Right ventricle myocardium inferior (tissue), 1 donor: ENCODE measurements around the gene SLC7A6. TPM values are rescaled to one million over a fixed set of nuclear protein-coding genes. Genes with fewer than 3 reads are reported as not detected.

Experiments used
- ATAC-seq: fragments of 200-7000 bp; cut with Tn5 transposase; one replicate; pipeline ENCODE4 v1.9.1; 2020; ENCODE audit warnings: mild to moderate bottlenecking, moderate library complexity
- DNase-seq: peaks from one replicate; pipeline ENCODE4 v3.0.0; 2021; ENCODE audit errors: missing footprints
- intact Hi-C: fragments of 100-400 bp; cut with DNase I; formaldehyde crosslinking; loops from one replicate; pipeline ENCODE4 v1.11.0; 2022
- total RNA-seq: library from RNA; stranded (reverse); fragmentation: NEBNext Ultra II Directional; extraction: Animal tissue kit (Norgen Biotek cat#: 25700); gene quantifications from one replicate; pipeline ENCODE4 v1.2.1, GENCODE V29; 2021
- donor health status: DM: no; HTN: yes; CAD: no; lungs with severe emphysema.

SLC7A6 gene
- total RNA-seq, 1 donor from 2014 or later = 33.7 TPM

GRCh38 chr16:68289621-68290329 lies 25.4 kb downstream of the SLC7A6 start:
- DNase-seq = no peak
- intact Hi-C loops = no loop called here
- no peak for ATAC-seq

GRCh38 chr16:68290450-68290849 lies 26.1 kb downstream of the SLC7A6 start:
- DNase-seq = no peak
- intact Hi-C loops = no loop called here

GRCh38 chr16:68291227-68291626 lies 26.9 kb downstream of the SLC7A6 start:
- ATAC-seq (no peak), DNase-seq (no peak)
- intact Hi-C loops = no loop called here

More at GRCh38 chr16:68290450-68290849, 26.1 kb downstream of the SLC7A6 start:
- no peak for ATAC-seq

GRCh38 chr16:68292425-68292824 lies 28.1 kb downstream of the SLC7A6 start:
- intact Hi-C loops = no loop called here
- no peak for ATAC-seq
- DNase-seq = no peak

- ATAC-seq (peak; percentile 56), DNase-seq (no peak)
- intact Hi-C loops = loop anchor here (5.0 kb wide), 1 partner anchor 34 kb away; the partner anchor contains the start of gene SLC7A6
Measured at GRCh38 chr16:68296291-68296690, 32.0 kb downstream of the SLC7A6 start.

DNA sequence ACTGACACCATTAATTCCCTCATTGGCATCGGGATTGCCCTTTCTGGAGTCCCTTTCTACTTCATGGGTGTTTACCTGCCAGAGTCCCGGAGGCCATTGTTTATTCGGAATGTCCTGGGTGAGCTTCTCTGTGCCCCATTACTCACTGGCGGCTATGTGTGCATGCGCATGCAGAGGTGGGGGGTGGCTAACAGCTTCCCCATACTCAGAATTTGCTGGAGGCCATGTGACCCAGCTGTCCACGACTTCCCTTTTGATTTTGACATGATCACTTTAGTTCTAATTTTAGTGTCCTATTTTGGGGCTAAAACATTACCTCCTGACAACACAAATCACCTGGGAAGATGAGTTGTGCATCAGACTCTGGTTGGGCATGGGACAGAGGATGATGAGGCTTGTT lies 32.4 kb downstream of the SLC7A6 start:
- DNase-seq (no peak), ATAC-seq (no peak)
- intact Hi-C loops = loop anchor here (5.0 kb wide), 1 partner anchor 34 kb away; the partner anchor contains the start of gene SLC7A6

DNA sequence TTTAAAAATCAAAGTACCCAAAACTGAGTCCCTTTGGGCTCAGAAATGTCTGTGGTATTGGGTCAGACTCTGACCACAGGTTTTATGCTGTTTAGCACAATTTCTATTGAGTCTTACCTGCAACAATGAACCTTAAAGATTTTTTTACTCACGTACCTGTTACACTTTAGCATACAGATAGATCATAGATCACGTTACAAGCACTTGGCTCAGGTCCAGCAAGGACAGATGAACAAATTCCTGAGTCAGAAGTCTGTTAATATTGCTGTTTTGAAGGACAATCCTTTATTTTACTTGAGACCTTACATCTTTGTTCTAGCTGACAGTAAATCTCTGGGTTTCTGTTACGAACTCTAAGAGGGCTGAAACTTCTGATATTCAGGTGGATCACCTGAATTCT lies 33.6 kb downstream of the SLC7A6 start:
- ATAC-seq = no peak
- intact Hi-C loops = loop anchor here (5.0 kb wide), 1 partner anchor 36 kb away; the partner anchor contains the start of gene SLC7A6
- DNase-seq = no peak

GRCh38 chr16:68298312-68298711 lies 34.0 kb downstream of the SLC7A6 start:
- intact Hi-C loops = loop anchor here (5.0 kb wide), 1 partner anchor 36 kb away; the partner anchor contains the start of gene SLC7A6
- no peak for ATAC-seq

GRCh38 chr16:68298907-68299561 lies 34.7 kb downstream of the SLC7A6 start:
- intact Hi-C loops = loop anchor here (5.0 kb wide), 1 partner anchor 37 kb away; the partner anchor contains the start of gene SLC7A6
- ATAC-seq = peak; percentile 33
- DNase-seq = no peak

More at GRCh38 chr16:68298312-68298711, 34.0 kb downstream of the SLC7A6 start:
- no peak for DNase-seq

DNA sequence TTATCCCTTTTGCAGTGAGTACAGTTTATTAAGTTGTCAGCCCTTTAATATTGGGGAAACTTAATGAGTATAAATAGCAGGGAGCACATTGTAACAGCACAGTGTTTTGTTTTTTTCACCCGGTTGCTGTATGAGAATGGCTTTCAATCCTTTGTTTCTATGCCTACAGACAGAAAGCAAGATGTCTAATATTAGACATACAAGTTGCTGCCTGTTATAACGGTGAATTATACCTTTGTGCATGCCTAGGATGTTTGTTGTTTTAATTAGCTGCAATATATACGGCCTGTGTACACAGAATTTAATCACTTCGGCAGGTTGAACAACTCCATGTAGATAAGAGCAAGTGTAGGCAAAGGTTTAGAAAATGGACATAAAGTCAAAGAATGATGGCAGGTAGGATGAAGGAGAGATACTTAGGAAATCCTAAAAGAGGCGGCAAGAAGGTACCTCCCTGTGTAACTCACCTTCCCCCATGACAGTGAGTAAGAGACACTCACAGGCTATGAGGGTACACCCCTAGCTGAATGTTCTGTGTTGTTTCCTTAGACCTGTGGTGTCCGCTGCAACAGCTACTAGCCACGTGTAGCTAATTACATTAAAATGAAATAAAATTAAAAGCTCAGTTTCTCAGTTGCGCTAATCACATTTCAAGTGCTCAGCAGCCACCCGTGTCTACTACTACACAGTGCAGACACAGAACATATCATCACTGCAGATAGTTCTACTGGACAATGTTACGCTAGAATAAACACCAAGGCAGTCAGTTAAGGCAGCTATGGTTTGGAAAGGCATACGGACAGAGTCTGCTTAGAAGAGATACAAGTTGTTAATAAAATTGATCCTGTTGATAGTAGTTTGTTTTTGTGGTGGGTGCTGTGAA lies 35.5 kb downstream of the SLC7A6 start:
- intact Hi-C loops = loop anchor here (5.0 kb wide), 1 partner anchor 38 kb away; the partner anchor contains the start of gene SLC7A6
- DNase-seq = no peak
- ATAC-seq = no peak

GRCh38 chr16:68300734-68301459 lies 36.6 kb downstream of the SLC7A6 start:
- intact Hi-C loops = no loop called here
- ATAC-seq (no peak), DNase-seq (no peak)

GRCh38 chr16:68306633-68307032 lies 42.3 kb downstream of the SLC7A6 start:
- DNase-seq = no peak
- intact Hi-C loops = no loop called here
- no peak for ATAC-seq

DNA sequence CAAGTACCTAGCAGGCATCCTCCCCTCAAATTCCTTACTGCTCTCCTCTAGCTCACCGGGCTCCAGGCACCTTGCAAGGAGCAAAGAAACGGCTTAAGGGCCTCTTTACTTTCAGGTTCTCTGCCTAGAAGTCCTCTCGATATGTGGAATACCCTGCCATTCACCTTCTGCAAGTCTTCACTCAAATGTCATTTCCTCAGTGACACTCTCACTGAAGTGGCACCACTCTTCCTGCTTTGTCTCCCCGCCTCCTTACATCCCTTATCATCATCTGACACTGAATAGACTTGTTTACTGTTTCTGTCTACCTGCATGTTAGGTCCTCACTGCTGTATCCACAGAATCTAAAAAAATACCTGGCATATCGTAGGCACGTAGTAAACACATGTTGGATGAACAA lies 45.5 kb downstream of the SLC7A6 start:
- intact Hi-C loops = loop anchor here (2.0 to 5.0 kb wide), 2 partner anchors 45 to 62 kb away; partner anchors contain the start of genes PLA2G15 and SLC7A6
- DNase-seq = no peak
- ATAC-seq = no peak

DNA sequence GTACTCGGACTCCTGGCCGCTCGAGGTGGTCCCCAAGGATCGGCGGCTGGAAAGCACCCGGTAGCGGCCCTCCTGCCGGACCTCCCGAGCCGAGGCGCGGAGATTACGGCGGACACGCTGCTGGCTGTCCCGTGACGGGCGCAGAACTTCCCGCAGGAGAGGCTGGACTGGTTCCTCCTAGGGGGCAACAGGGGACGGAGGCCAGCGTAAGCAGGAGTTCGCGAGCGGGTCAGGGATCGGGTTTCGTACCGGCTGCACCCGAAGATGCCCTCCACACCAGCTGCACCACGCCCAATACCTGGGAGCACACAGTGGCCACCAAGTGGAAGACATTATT lies 46.1 kb downstream of the SLC7A6 start:
- intact Hi-C loops = loop anchor here (2.0 to 5.0 kb wide), 2 partner anchors 46 to 63 kb away; partner anchors contain the start of genes PLA2G15 and SLC7A6
- ATAC-seq (peak; percentile 29), DNase-seq (peak; percentile 74)

DNA sequence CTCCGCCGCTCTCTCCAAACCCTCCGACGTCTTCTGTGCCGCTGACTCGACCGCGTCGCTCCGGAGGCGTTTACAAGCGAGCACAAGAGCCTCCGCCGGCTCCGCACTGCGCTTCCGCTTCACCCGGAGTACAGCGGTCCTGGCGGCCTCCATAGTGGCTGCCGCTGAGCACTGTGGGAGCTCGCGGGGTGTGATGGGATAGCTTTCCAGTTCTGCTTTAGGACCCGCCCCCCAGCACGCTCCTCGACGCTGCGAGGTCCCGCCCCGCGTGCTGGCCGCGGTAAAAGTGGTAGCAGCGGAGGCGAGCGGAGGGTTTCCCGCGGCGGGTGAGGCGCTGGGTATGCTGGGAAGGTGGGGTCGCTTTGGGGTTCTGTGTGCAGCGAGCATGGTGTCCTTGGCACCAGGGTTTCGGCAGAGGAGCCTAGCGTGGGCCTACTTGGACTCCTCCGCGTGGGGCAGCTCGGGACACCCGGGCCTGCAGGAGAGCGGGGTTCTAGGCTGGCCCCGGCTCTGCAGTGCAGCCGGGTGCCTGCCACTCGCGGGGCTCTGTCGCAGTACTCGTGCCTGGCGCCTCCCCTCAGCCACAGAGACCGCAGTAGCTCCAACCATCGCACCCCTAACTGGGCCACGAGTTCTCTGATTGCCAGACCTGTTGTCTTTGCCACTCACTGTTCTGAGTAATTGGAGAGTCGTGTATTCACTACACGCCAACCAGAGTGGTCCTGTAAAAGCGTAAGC lies 46.6 kb downstream of the SLC7A6 start, which contains the start of the genes PRMT7 and SLC7A6OS:
Gene PRMT7, plus strand, starts transcription at position 246 of the 738 bp plus-strand sequence. CDS start 4,961 bp downstream, outside the sequence.
Gene SLC7A6OS, minus strand, starts transcription at position 173 of the 738 bp plus-strand sequence. Its CDS starts 20 bp downstream, at position 153.
- DNase-seq (peak; percentile 97), ATAC-seq (peak; percentile 100)
- intact Hi-C loops = loop anchor here (2.0 to 5.0 kb wide), 2 partner anchors 46 to 64 kb away; partner anchors contain the start of genes PLA2G15 and SLC7A6

DNA sequence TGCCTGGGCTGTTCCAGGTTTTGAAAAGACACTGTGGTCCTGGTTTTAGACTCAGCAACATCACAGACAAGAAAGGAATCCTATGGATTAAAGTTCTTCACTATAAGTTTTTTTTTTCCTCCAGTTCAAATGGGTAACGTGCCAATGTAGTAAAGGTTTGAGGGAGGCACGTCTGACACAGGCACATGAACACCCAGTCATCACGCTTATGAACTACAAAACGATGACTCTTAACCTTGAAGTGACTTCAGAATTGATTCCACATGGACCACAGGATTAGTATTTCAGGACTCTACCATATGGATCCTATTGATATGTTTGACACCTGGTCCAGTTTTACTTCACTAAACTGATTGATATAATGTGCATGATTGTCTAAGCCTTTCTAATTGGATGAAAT lies 48.8 kb downstream of the SLC7A6 start:
- no peak for ATAC-seq
- intact Hi-C loops = loop anchor here (5.0 kb wide), 1 partner anchor 66 kb away; the partner anchor contains the start of gene PLA2G15
- no peak for DNase-seq
